Keratinocyte (primary cell): ENCODE measurements around the gene KRT1.

Source experiments
- CTCF ChIP-seq, 3 experiments: IDR thresholded peaks in 1 of 3; conservative IDR thresholded peaks in 1 of 3; optimal IDR thresholded peaks in 1 of 3; 2 replicates in 2 of 3; 3 replicates in 1 of 3; pipeline versions ENCODE3 to v1.5.1; 2011; ENCODE audit warnings: low read length in 3 of 3, mild to moderate bottlenecking in 3 of 3, moderate library complexity in 2 of 3, control low read depth in 1 of 3, inconsistent platforms in 1 of 3; ENCODE audit not compliant: insufficient read depth in 2 of 3; ENCODE audit errors: extremely low read depth in 1 of 3
- EZH2 ChIP-seq: IDR thresholded peaks from one replicate; pipeline ENCODE4 v1.6.1; 2012; ENCODE audit warnings: inconsistent platforms, mild to moderate bottlenecking, low read length, moderate library complexity

- TF ChIP-seq EZH2 (no peak), CTCF (optimal IDR thresholded peaks at IDR 0.05 in 1 of 3, IDR thresholded peaks at IDR 0.05 in 1 of 3, conservative IDR thresholded peaks at IDR 0.05 in 1 of 3; ENCODE audit: extremely low read depth in 1 of 3, insufficient read depth in 2 of 3, low read length in 3 of 3) (no peak)
These were observed 31.1 kb downstream of the KRT1 start for GRCh38 chr12:52649066-52649465.
